Tibial nerve (tissue), 4 donors: Measurements from ENCODE around the gene RGS3. TPM values are rescaled to one million over a fixed set of nuclear protein-coding genes. Genes with fewer than 3 reads are reported as not detected.

Experiments
- DNase-seq, 2 donors: peaks; one replicate each; pipeline ENCODE4 v3.0.0-alpha.2; 2019; ENCODE audit warnings: low spot score in 2 of 2
- H3K27ac ChIP-seq, 4 donors: fragments of 200-600 bp; sonication (generic) in 3 of 4; one replicate each; pipeline ENCODE4 v1.5.1; 2017 to 2019; ENCODE audit warnings: mild to moderate bottlenecking in 1 of 4
- H3K27me3 ChIP-seq, 2 donors: fragments of 200-600 bp; sonication (generic) in 1 of 2; one replicate each; pipeline versions ENCODE4 v1.5.1 to v1.6.0; 2017 to 2019
- H3K36me3 ChIP-seq, 3 donors: fragments of 200-600 bp; sonication (generic); one replicate each; pipeline ENCODE4 v1.5.1; 2018 to 2019
- H3K4me1 ChIP-seq, 4 donors: fragments of 200-600 bp; sonication (generic) in 3 of 4; one replicate each; pipeline ENCODE4 v1.5.1; 2017 to 2019
- H3K4me3 ChIP-seq, 4 donors: fragments of 200-600 bp; sonication (generic) in 3 of 4; one replicate each; pipeline ENCODE4 v1.5.1; 2017 to 2019; ENCODE audit warnings: mild to moderate bottlenecking in 1 of 4, moderate library complexity in 1 of 4
- H3K9me3 ChIP-seq, 4 donors: fragments of 200-600 bp; sonication (generic) in 3 of 4; one replicate each; pipeline ENCODE4 v1.5.1; 2017 to 2019
- CTCF ChIP-seq, 5 experiments: fragments of 200-600 bp in 3 of 5; fragments of 450-650 bp in 2 of 5; sonication (generic) in 3 of 5; IDR thresholded peaks; one replicate each; pipeline ENCODE4 v1.5.1; 2016 to 2019; ENCODE audit warnings: antibody characterized with exemption in 5 of 5, mild to moderate bottlenecking in 3 of 5, moderate library complexity in 2 of 5
- EP300 ChIP-seq, 2 donors: sonication (generic); formaldehyde crosslinking; IDR thresholded peaks; one replicate each; pipeline ENCODE4 v1.6.1; 2017; ENCODE audit warnings: antibody characterized with exemption in 2 of 2, mild to moderate bottlenecking in 1 of 2
- POLR2A ChIP-seq, 2 donors: fragments of 450-650 bp; IDR thresholded peaks; one replicate each; pipeline ENCODE4 v1.6.1; 2017; ENCODE audit warnings: antibody characterized with exemption in 2 of 2, mild to moderate bottlenecking in 2 of 2, moderate library complexity in 2 of 2
- WGBS, 2 donors: methylation state at CpG; one replicate each; pipeline ENCODE4 v1.1.5; 2018; 5-methylcytosine and 5-hydroxymethylcytosine counted together
- total RNA-seq, 4 donors: library from RNA; depleted of rRNA; stranded (reverse); fragments of >200 nt; gene quantifications; one replicate each; pipeline ENCODE4 v1.1.0, GENCODE V29; 2016

RGS3 gene
- total RNA-seq, 4 donors from 2014 or later = 18.0 to 45.9 (median 35.2) TPM

GRCh38 chr9:113596616-113597320, 133.2 kb downstream of the RGS3 start:
- no peak for DNase-seq
- peaks cover 0 to 67% (median 26%) of the 10 kb centered on the region in 4 donors for H3K4me1 ChIP-seq
- H3K4me3 ChIP-seq = no peak overlapping the region
- H3K9me3 ChIP-seq = no peaks in the 10 kb centered on the region
- 90 to 95% methylated on average over 24 of the region's 27 CpGs for WGBS, 2 donors
- TF ChIP-seq EP300 (IDR thresholded peaks at IDR 0.05) (no peak), CTCF (IDR thresholded peaks at IDR 0.05) (no peak), POLR2A (IDR thresholded peaks at IDR 0.05) (no peak)
- no peaks in the 10 kb centered on the region for H3K27me3 ChIP-seq
- peaks cover 0 to 33% (median 17%) of the 10 kb centered on the region in 3 donors for H3K36me3 ChIP-seq
- H3K27ac ChIP-seq = no peak overlapping the region

- DNase-seq = no peak
- peaks cover 0 to 68% (median 30%) of the 10 kb centered on the region in 4 donors for H3K4me1 ChIP-seq
- no peaks in the 10 kb centered on the region for H3K27me3 ChIP-seq
- H3K36me3 ChIP-seq = peaks cover 0 to 33% (median 17%) of the 10 kb centered on the region in 3 donors
- no peak overlapping the region for H3K27ac ChIP-seq
- TF ChIP-seq POLR2A (IDR thresholded peaks at IDR 0.05) (no peak), CTCF (IDR thresholded peaks at IDR 0.05) (no peak), EP300 (IDR thresholded peaks at IDR 0.05) (no peak)
- no peaks in the 10 kb centered on the region for H3K9me3 ChIP-seq
- 81 to 84% methylated on average over 14 of the region's 14 CpGs for WGBS, 2 donors
- H3K4me3 ChIP-seq = no peak overlapping the region
Observed at GRCh38 chr9:113597390-113598241, 134.1 kb downstream of the RGS3 start.

- no peak for DNase-seq
- no peak overlapping the region for H3K27ac ChIP-seq
- H3K4me3 ChIP-seq = no peak overlapping the region
- WGBS, 2 donors = 79% methylated on average over 2 of the region's 2 CpGs; no CpG with 5 or more reads in 1 of the 2 donors
- TF ChIP-seq POLR2A (IDR thresholded peaks at IDR 0.05) (no peak), EP300 (IDR thresholded peaks at IDR 0.05) (no peak), CTCF (IDR thresholded peaks at IDR 0.05) (no peak)
- H3K4me1 ChIP-seq = peaks cover 0 to 64% (median 29%) of the 10 kb centered on the region in 4 donors
- no peaks in the 10 kb centered on the region for H3K9me3 ChIP-seq
- peaks cover 0 to 33% (median 17%) of the 10 kb centered on the region in 3 donors for H3K36me3 ChIP-seq
- H3K27me3 ChIP-seq = no peaks in the 10 kb centered on the region
Observed at GRCh38 chr9:113598451-113598850, 134.9 kb downstream of the RGS3 start.

- WGBS, 2 donors = 79 to 93% methylated on average over 5 of the region's 5 CpGs
- Histone ChIP-seq H3K9me3 (no peaks in the 10 kb centered on the region), H3K4me1 (peaks cover 0 to 60% (median 27%) of the 10 kb centered on the region in 4 donors), H3K4me3 (no peak overlapping the region), H3K27ac (no peak overlapping the region), H3K36me3 (peaks cover 0 to 33% (median 17%) of the 10 kb centered on the region in 3 donors), H3K27me3 (no peaks in the 10 kb centered on the region)
- no peak for DNase-seq
- no peak for TF ChIP-seq CTCF (IDR thresholded peaks at IDR 0.05)
- no peak for TF ChIP-seq EP300 (IDR thresholded peaks at IDR 0.05)
- no peak for TF ChIP-seq POLR2A (IDR thresholded peaks at IDR 0.05)
Observed at GRCh38 chr9:113598883-113599282, 135.4 kb downstream of the RGS3 start.

GRCh38 chr9:113599646-113600022, 136.1 kb downstream of the RGS3 start:
- Histone ChIP-seq H3K4me1 (peaks cover 0 to 52% (median 22%) of the 10 kb centered on the region in 4 donors), H3K27ac (no peak overlapping the region)

More at GRCh38 chr9:113599646-113600022, 136.1 kb downstream of the RGS3 start:
- Histone ChIP-seq H3K36me3 (peaks cover 0 to 33% (median 17%) of the 10 kb centered on the region in 3 donors), H3K27me3 (no peaks in the 10 kb centered on the region), H3K4me3 (no peak overlapping the region), H3K9me3 (no peaks in the 10 kb centered on the region)
- DNase-seq = no peak
- 78 to 84% methylated on average over 5 of the region's 5 CpGs for WGBS, 2 donors
- no peak for TF ChIP-seq EP300 (IDR thresholded peaks at IDR 0.05)
- TF ChIP-seq POLR2A (IDR thresholded peaks at IDR 0.05) = no peak
- TF ChIP-seq CTCF (IDR thresholded peaks at IDR 0.05) = no peak
